H1 (cell line): ENCODE data around the gene CWF19L1. TPM values are rescaled to one million over a fixed set of nuclear protein-coding genes. Genes with fewer than 3 reads are reported as not detected.

Experiments
- BACH1 ChIP-seq: IDR thresholded peaks from 2 replicates; pipeline ENCODE4 v1.6.1; 2012; ENCODE audit warnings: low read length, improper control_type of control experiment
- CHD7 ChIP-seq: fragments of 300-600 bp; sonication (generic); IDR thresholded peaks from 2 replicates; pipeline ENCODE4 v1.7.1; 2012; ENCODE audit warnings: low read length, moderate library complexity, mild to moderate bottlenecking, inconsistent platforms; ENCODE audit not compliant: insufficient replicate concordance
- KDM1A ChIP-seq: fragments of 200-600, 300-600 bp; sonication (generic); IDR thresholded peaks from 2 replicates; pipeline ENCODE4 v1.7.1; 2016; ENCODE audit warnings: mild to moderate bottlenecking, low read length, borderline replicate concordance
- NRF1 ChIP-seq: IDR thresholded peaks from 2 replicates; pipeline ENCODE4 v1.6.1; 2011; ENCODE audit warnings: mild to moderate bottlenecking, low read depth, low read length, improper control_type of control experiment
- RBBP5 ChIP-seq: IDR thresholded peaks from 2 replicates; pipeline ENCODE4 v1.7.1; 2012; ENCODE audit warnings: low read depth, mild to moderate bottlenecking, inconsistent platforms, low read length, moderate library complexity, borderline replicate concordance
- SIRT6 ChIP-seq: IDR thresholded peaks from one replicate; pipeline ENCODE4 v1.7.1; 2012; ENCODE audit warnings: low read length, inconsistent platforms
- SP2 ChIP-seq: IDR thresholded peaks from 2 replicates; pipeline ENCODE4 v1.6.1; 2012; ENCODE audit warnings: mild to moderate bottlenecking, low read length, inconsistent platforms
- SRF ChIP-seq: IDR thresholded peaks from 2 replicates; pipeline ENCODE4 v1.6.1; 2011; ENCODE audit warnings: mild to moderate bottlenecking, low read depth, low read length, moderate library complexity
- TEAD4 ChIP-seq: IDR thresholded peaks from 2 replicates; pipeline ENCODE4 v1.6.1; 2012; ENCODE audit warnings: low read depth, low read length, inconsistent platforms, mixed read lengths
- polyA plus RNA-seq, 7 experiments: library from polyadenylated mRNA; depleted of rRNA in 3 of 7; stranded (reverse) in 5 of 7; unstranded in 2 of 7; fragments of >200 nt in 5 of 7; fragments of 200-250 nt in 2 of 7; gene quantifications; 1 replicate in 5 of 7; 2 replicates in 1 of 7; 4 replicates in 1 of 7; pipeline versions ENCODE4 v1.2.1 to v1.2.3, GENCODE V29; 2011 to 2013; ENCODE audit warnings: missing spikeins in 2 of 7, mixed read lengths in 2 of 7
- total RNA-seq: library from RNA; stranded (reverse); fragmentation: NEBNext Ultra II Directional; extraction: Animal tissue kit (Norgen Biotek cat#: 25700); gene quantifications from 2 replicates; pipeline ENCODE4 v1.2.1, GENCODE V29; 2021

CWF19L1 gene
- total and polyA plus RNA-seq, 2 of the 8 experiments (the other 6 are each of a cell fraction or from before 2014, with no cell fraction given), result 11.1 to 29.9 TPM

DNA sequence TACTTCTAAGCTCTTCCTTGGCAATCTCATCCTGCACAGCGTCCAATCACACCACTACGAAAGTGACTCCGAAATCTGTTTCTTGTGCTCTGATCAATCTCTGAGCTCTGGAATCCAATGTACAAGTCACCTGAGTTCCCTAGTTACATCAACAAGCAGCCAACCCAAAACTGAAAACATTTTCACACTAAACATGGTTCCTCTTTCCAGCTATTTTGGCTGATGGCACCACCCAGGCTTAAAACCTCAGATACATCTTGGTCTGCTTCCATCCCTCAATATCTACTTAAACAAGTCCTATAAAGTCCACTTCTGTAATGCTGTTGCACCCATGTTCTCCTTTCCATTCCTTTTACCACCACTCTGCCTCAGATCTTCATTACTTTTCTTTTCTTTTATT is 15.5 kb upstream of the CWF19L1 start (continued):
- TF ChIP-seq CHD7 (no peak), SP2 (no peak), SRF (no peak), NRF1 (no peak), TEAD4 (no peak), BACH1 (no peak), RBBP5 (no peak), SIRT6 (no peak), KDM1A (no peak)
- TF ChIP-seq, all 59 proteins: peak for 0
